Activated CD4-positive, alpha-beta T cell treated with anti-CD3 and anti-CD28 coated beads, Interleukin-2, amount 10 ng/mL, durations not matched to agents 24 days and 14 days (primary cell): ENCODE results near the gene AOAH. TPM values are rescaled to one million over a fixed set of nuclear protein-coding genes. Genes with fewer than 3 reads are reported as not detected.

Experiments
- DNase-seq: peaks from one replicate; pipeline ENCODE4 v3.0.0; 2022
- H3K27ac Mint-ChIP-seq: one replicate; pipeline ENCODE4 v1.8.0; 2022; ENCODE audit warnings: mild to moderate bottlenecking, mixed read lengths
- H3K27me3 Mint-ChIP-seq: one replicate; pipeline ENCODE4 v1.8.0; 2022; ENCODE audit warnings: mixed read lengths
- H3K36me3 Mint-ChIP-seq: one replicate; pipeline ENCODE4 v1.8.0; 2022; ENCODE audit warnings: low read depth, mild to moderate bottlenecking, mixed read lengths
- H3K4me1 Mint-ChIP-seq: one replicate; pipeline ENCODE4 v1.8.0; 2021; ENCODE audit warnings: mixed read lengths
- H3K4me3 Mint-ChIP-seq: one replicate; pipeline ENCODE4 v1.8.0; 2022; ENCODE audit warnings: mild to moderate bottlenecking, moderate library complexity, mixed read lengths
- H3K9me3 Mint-ChIP-seq: one replicate; pipeline ENCODE4 v1.8.0; 2021; ENCODE audit warnings: mixed read lengths
- intact Hi-C: fragments of 100-400 bp; cut with micrococcal nuclease; formaldehyde crosslinking; loops from one replicate; pipeline ENCODE4 v1.15.1; 2023
- total RNA-seq: library from RNA; stranded (reverse); gene quantifications from 2 replicates; pipeline ENCODE4 v1.2.3, GENCODE V29; 2022

The AOAH gene
- total RNA-seq, 1 donor from 2014 or later: 17.8 TPM

DNA sequence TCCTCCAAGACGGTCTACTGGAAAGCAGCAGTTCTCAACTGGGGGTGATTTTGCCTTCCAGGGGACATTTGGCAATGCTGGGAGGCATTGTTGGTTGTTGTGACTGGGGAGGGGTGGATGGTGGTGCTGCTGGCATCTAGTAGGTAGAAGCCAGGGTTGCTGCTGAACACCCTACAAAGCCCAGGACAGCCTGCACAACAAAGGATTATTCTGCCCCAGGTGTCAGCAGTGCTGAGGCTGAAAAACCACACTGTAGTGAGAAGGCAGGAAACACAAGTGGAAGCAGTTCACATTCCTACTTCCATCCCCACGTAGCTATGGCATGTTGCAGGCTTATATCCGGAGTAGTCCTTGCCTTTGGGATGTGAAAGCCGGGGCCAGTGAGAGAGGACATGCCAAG lies 86.9 kb downstream of the AOAH start:
- Mint-ChIP-seq H3K4me3 (no peak overlapping the region), H3K4me1 (peaks cover 39% of the 10 kb centered on the region), H3K27ac (no peak overlapping the region), H3K36me3 (peaks cover 13% of the 10 kb centered on the region), H3K27me3 (no peaks in the 10 kb centered on the region), H3K9me3 (no peaks in the 10 kb centered on the region)
- intact Hi-C loops: loop anchor here (5.0 kb wide), 1 partner anchor 35 kb away; no protein-coding TSS in a partner anchor
- DNase-seq: peak; percentile 61

DNA sequence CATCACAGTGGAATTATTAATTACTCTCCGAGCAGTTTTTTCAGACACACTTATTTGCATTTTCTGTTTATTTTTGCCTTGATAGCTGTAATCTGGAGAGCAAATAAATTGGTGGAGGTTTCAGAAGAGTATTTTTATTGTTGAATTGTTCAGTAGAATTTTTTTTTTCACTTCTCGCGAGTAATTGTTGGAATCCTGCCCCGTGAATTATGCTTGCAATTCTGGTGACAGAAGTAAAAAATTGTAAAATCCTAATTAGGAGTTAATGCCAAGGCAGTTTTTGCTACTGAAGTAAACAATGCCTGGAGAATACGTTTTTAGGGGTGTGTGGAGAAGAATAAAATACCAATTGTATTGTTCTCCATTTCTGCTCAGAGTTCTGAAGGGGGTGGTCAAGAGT lies 88.2 kb downstream of the AOAH start:
- Mint-ChIP-seq H3K27me3 (no peaks in the 10 kb centered on the region), H3K4me1 (peaks cover 36% of the 10 kb centered on the region), H3K36me3 (peaks cover 22% of the 10 kb centered on the region), H3K4me3 (no peak overlapping the region), H3K27ac (no peak overlapping the region), H3K9me3 (no peaks in the 10 kb centered on the region)
- DNase-seq: no peak
- intact Hi-C loops: loop anchor here (5.0 kb wide), 1 partner anchor 34 kb away; no protein-coding TSS in a partner anchor

DNA sequence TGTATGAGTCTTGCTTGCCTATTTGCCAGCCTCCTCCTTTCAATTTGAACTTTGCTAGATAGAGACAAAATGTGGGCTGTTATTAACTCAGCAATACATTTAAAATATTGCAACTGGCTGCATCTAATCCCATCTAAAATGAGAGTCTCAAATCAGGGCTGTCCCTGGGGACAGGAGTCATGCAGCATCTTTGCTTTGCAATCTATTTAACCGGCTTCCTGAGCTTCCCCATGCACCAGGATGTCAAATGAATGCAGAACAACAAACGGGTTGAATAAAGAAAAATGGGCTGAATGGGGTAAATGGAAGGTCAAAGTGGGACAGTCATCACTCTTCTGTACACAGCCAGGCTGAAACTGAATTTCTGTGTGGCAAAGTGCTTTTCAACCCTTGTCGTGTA lies 89.2 kb downstream of the AOAH start:
- Mint-ChIP-seq H3K27me3 (no peaks in the 10 kb centered on the region), H3K36me3 (peaks cover 25% of the 10 kb centered on the region), H3K4me3 (no peak overlapping the region), H3K27ac (no peak overlapping the region), H3K9me3 (no peaks in the 10 kb centered on the region), H3K4me1 (peaks cover 29% of the 10 kb centered on the region)
- no peak for DNase-seq
- intact Hi-C loops: loop anchor here (5.0 kb wide), 1 partner anchor 33 kb away; no protein-coding TSS in a partner anchor

DNA sequence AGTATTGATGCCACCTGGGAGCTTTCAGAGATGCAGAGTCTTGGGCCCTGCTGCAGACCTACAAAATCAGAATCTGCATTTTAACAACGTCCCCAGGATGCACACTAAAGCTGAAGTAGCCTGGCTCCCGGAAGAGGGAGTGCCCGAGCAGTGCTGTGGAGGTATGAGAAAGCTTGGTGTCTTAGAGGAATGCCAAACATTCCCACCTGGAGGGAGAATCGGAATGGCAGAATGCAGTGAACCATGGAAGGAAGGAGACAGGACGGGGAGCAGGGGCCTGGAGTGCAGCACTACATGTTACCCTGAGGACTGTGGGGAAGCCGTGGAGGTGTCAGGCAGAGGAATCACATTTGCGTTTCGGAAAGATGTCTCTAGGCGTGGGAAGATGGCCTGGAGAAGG lies 90.9 kb downstream of the AOAH start:
- H3K36me3 Mint-ChIP-seq: peaks cover 31% of the 10 kb centered on the region
- DNase-seq: no peak
- H3K4me1 Mint-ChIP-seq: peaks cover 13% of the 10 kb centered on the region
- no peak overlapping the region for H3K27ac Mint-ChIP-seq
- no peak overlapping the region for H3K4me3 Mint-ChIP-seq
- no peaks in the 10 kb centered on the region for H3K27me3 Mint-ChIP-seq
- intact Hi-C loops: no loop called here
- no peaks in the 10 kb centered on the region for H3K9me3 Mint-ChIP-seq

DNA sequence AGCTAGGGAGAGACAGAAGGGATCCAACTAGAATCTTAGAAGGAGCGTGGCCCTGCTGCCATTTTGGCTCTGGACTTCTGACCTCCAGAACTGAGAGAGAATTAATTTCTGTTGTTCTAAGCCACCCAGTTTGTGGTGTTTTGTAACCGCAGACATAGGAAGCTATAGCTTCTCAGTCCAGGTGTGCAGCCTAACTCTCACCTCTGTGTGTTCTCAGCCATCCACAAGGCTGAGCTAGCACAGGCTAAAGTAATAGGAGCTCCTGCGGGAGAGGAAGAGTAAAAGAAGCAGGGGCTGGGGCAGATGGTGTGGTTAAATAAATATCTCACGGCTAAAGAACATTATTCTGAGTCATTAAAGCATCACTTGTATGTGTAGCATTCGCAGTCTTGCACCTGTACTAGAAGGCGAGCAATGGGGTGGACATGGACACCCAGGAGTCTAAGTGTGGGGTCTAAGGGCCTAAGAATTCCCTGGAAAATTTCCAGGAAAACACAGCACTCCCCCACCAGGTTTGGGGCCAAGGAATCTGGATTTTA lies 94.1 kb downstream of the AOAH start:
- Mint-ChIP-seq H3K4me1 (peaks cover 8% of the 10 kb centered on the region), H3K27me3 (no peaks in the 10 kb centered on the region), H3K27ac (no peak overlapping the region), H3K4me3 (no peak overlapping the region), H3K36me3 (peaks cover 37% of the 10 kb centered on the region), H3K9me3 (peaks cover 3% of the 10 kb centered on the region)
- DNase-seq: no peak
- intact Hi-C loops: no loop called here

DNA sequence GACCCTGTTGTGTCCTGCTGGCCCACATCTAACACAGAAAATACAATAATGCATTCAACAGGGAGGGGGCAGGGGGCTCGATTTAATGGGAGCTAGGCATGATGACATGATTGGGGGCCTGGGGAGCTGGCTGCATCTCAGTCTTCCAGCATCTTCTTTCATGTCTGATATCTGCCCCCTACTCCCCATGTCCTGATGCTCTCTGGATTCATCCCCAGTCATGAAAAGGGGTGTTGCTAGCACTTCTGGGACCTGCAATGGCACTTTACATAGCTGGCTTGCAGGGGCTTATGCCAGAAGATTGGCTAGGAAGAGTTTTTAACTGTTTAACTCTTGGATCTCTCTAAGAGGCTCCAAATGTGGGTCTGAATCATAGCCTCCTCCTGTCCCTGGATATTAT lies 94.9 kb downstream of the AOAH start:
- DNase-seq: no peak
- Mint-ChIP-seq H3K4me3 (no peak overlapping the region), H3K27me3 (no peaks in the 10 kb centered on the region), H3K9me3 (peaks cover 3% of the 10 kb centered on the region), H3K4me1 (peaks cover 11% of the 10 kb centered on the region), H3K27ac (no peak overlapping the region), H3K36me3 (peaks cover 37% of the 10 kb centered on the region)
- intact Hi-C loops: no loop called here

DNA sequence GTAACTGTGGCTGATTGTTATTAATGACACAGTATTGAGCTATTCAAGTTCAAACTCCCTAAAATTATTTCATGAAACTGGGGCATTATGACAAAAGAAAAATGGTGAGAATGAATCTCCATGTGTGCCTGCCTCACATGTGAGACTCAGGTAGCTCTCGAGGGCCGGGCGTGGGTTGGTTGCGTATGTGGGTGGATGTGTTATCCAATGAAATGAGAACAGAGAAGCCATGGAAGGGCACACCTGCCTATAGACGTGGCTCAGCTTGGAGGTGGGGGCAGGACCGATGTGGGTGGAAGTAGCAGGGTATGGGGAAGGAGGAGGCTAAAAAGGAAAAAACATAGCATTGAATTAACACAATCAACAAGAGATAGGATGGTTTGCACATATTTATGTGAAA lies 96.5 kb downstream of the AOAH start:
- Mint-ChIP-seq H3K36me3 (peaks cover 46% of the 10 kb centered on the region), H3K27ac (no peak overlapping the region), H3K4me1 (peaks cover 11% of the 10 kb centered on the region), H3K9me3 (peaks cover 3% of the 10 kb centered on the region), H3K27me3 (no peaks in the 10 kb centered on the region), H3K4me3 (no peak overlapping the region)
- no peak for DNase-seq
- intact Hi-C loops: no loop called here

DNA sequence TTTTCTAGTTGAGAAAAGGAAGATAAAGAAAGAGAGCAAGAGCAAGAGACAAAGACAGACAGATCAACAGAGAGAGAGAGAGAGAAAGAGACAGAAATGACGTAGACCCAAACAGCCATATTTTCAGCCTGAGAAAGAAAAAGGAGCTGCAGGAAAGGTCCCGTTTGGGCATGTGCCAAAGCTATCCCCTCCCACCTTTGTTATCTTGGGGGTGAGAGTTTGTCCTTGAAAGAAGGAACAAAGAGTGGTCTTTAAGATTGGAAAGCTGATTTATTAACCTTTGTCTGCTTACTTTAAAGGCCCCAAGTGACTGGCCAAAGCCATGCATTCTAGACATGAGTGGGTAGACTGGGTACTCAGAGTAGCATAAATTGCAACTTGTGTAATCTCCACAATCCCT lies 98.2 kb downstream of the AOAH start:
- H3K9me3 Mint-ChIP-seq: peaks cover 3% of the 10 kb centered on the region

DNA sequence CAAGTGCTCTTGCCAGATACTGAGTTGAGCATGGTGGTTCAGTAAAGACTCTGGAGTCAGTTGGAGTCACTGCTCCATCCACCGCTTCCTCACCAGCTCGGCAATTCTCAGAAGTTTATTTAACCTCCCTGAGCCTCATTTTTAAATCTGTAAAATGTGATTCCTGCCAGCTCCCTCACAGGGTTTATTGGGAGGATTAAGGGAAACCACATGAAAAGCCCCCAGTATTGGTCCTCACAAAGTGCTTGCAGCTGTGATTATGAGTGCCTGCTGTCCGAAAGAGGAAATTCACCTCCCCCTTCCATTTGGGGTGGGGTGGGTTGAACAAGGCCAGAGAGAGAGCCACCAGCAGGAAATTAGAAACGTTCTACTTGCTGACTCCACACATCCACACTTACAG lies 99.0 kb downstream of the AOAH start:
- intact Hi-C loops: no loop called here

More for the DNA sequence above, 98.2 kb downstream of the AOAH start:
- no peak overlapping the region for H3K27ac Mint-ChIP-seq
- H3K4me1 Mint-ChIP-seq: peaks cover 19% of the 10 kb centered on the region
- intact Hi-C loops: no loop called here
- no peaks in the 10 kb centered on the region for H3K27me3 Mint-ChIP-seq
- DNase-seq: no peak
- no peak overlapping the region for H3K4me3 Mint-ChIP-seq
- peaks cover 51% of the 10 kb centered on the region for H3K36me3 Mint-ChIP-seq

DNA sequence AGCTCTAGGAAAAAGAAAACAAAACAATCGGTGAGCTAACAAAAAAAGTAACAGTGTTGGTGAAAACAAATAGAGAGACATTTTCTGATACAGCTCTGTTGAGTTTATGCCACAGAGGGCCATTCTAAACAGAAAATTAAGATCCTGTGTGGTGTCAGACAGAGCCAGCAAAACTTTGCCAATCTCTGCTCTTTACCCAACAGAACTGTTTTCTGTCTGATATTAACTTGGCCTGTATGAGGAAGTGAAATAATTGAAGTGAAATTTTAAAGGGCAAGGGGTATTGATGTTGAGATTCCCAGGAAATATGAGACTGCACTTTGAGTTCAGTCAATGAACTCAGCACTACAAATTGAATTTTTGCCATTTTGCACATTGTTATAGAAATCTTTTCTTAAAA lies 101.0 kb downstream of the AOAH start:
- H3K4me1 Mint-ChIP-seq: peaks cover 19% of the 10 kb centered on the region
- no peak overlapping the region for H3K27ac Mint-ChIP-seq
- intact Hi-C loops: no loop called here
- peaks cover 61% of the 10 kb centered on the region for H3K36me3 Mint-ChIP-seq
- no peak overlapping the region for H3K4me3 Mint-ChIP-seq
- H3K27me3 Mint-ChIP-seq: no peaks in the 10 kb centered on the region
- peaks cover 3% of the 10 kb centered on the region for H3K9me3 Mint-ChIP-seq
- no peak for DNase-seq

More for the DNA sequence above, 99.0 kb downstream of the AOAH start:
- Mint-ChIP-seq H3K4me1 (peaks cover 19% of the 10 kb centered on the region), H3K4me3 (no peak overlapping the region), H3K9me3 (peaks cover 3% of the 10 kb centered on the region), H3K36me3 (peaks cover 56% of the 10 kb centered on the region), H3K27me3 (no peaks in the 10 kb centered on the region), H3K27ac (no peak overlapping the region)
- DNase-seq: no peak

DNA sequence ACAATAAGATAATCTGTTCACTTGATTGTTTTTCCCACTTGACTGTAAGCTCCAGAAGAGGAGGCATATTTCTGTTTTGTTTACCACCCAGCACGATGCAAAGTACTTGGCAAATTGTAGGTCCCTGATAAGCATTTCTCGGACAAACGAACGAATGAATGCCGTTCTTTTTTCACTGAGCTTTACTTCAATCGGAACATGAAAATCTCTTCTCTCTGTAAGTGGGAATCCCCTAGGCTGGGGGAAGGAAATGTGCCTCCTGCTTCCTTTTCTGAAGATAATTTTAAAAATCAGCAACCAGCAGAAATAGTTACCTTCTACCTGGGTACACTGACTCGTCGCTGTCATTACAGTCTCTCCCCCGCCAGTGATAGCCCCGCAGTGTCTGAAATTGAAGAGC lies 102.9 kb downstream of the AOAH start:
- Mint-ChIP-seq H3K27ac (no peak overlapping the region), H3K4me1 (peaks cover 15% of the 10 kb centered on the region), H3K27me3 (no peaks in the 10 kb centered on the region), H3K36me3 (peaks cover 54% of the 10 kb centered on the region), H3K9me3 (peaks cover 3% of the 10 kb centered on the region), H3K4me3 (no peak overlapping the region)
- intact Hi-C loops: no loop called here
- DNase-seq: no peak

DNA sequence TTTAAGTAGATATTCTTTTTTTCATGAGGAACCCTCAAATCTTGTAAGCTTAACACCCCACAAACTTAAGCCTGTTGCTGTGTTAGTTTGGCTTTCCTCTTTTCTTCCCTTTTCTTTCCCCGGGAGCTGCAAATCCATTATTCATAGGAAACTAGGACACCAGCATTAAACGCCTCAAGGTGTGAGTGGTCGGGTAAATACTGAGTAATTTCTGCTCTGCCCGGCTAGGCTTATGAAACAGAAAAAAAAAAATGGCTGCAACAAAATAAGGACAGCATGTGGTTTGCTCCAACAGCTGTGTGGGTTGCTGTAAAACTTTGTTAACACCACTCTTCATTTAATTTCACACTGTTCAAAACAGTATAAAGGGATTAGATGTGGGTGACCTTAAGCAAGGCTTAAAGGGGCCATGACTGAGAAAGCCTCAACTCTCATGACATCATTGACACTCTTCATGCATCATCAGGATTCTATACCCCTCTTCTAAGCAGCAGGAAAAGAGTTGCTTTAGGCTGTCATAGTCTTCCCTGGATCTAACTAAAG lies 104.1 kb downstream of the AOAH start:
- Mint-ChIP-seq H3K4me1 (peaks cover 11% of the 10 kb centered on the region), H3K27ac (no peak overlapping the region), H3K9me3 (no peaks in the 10 kb centered on the region), H3K27me3 (no peaks in the 10 kb centered on the region), H3K36me3 (peaks cover 58% of the 10 kb centered on the region), H3K4me3 (no peak overlapping the region)
- no peak for DNase-seq
- intact Hi-C loops: no loop called here

DNA sequence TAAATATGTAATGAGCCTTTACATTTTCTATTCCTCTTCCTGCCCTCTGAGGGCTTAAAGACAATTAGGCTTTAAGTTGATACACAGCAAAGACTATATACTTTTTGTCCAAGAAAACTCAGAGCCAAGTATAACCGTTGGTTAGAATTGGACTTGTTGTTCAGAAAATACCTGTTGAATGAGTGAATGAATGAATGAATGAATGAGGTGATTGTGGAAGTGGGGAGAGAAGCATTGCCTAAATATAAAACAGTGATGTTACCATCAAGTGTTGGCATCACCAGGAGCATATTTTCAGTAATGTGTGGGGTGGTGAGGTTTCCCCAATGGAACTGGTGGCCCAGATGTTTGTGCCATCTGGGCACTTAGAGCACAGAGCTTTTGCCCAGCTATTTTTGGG lies 106.9 kb downstream of the AOAH start:
- H3K36me3 Mint-ChIP-seq: peaks cover 53% of the 10 kb centered on the region
- H3K4me1 Mint-ChIP-seq: peaks cover 15% of the 10 kb centered on the region
- no peak overlapping the region for H3K27ac Mint-ChIP-seq
- intact Hi-C loops: no loop called here
- H3K9me3 Mint-ChIP-seq: no peaks in the 10 kb centered on the region
- H3K4me3 Mint-ChIP-seq: no peak overlapping the region
- H3K27me3 Mint-ChIP-seq: no peaks in the 10 kb centered on the region
- no peak for DNase-seq

DNA sequence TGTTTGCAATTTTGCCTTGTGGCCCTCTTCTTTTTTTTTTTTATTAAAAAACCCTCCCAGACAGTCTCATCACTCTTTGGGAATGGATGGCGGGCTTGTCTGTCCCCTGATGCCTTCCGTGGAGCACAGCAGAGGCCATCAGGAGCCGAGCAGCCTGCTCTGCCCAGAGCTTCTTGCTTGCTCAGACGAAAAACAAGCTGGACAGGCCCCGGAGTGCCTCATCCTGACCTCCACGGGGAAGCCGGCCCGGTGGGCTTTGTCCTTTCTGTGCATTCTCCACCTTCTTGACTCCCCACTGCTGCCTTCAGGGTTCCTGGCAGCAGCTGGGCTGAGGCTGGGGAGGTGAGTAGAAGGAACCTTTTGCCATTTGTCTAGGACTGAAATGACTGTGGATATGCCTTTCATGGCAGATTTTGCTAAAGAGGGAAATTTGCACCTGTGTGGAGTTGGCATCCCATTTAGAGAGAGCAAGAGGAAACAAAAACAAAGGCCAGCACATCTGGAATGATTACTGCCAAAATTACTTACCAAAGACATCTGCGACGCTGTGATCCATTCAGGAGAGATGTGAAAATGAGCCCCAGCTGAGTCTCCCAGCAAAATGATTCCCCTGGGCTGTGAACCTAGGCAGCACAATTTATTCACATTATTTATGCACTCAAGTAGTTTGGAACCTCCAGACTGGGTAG lies 108.3 kb downstream of the AOAH start:
- Mint-ChIP-seq H3K27ac (no peak overlapping the region), H3K36me3 (peaks cover 46% of the 10 kb centered on the region), H3K27me3 (no peaks in the 10 kb centered on the region), H3K4me3 (no peak overlapping the region), H3K4me1 (peaks cover 7% of the 10 kb centered on the region), H3K9me3 (no peaks in the 10 kb centered on the region)
- intact Hi-C loops: no loop called here
- no peak for DNase-seq
